Stimulated activated CD4-positive, alpha-beta T cell treated with anti-CD3 and anti-CD28 coated beads, TNF-alpha, amount 100 ng/mL, for 1 hour (primary cell): ENCODE data around the gene NEURL1B.

Source experiments
- DNase-seq, 3 donors: peaks; one replicate each; pipeline ENCODE4 v3.0.0-alpha.2; 2020; ENCODE audit warnings: low read depth in 3 of 3, low spot score in 1 of 3

The NEURL1B gene

GRCh38 chr5:172729588-172729987 lies 88.5 kb downstream of the NEURL1B start:
- no peak for DNase-seq

GRCh38 chr5:172730222-172730621 lies 89.2 kb downstream of the NEURL1B start:
- no peak for DNase-seq

- no peak for DNase-seq
Observed at GRCh38 chr5:172730981-172731679, 90.1 kb downstream of the NEURL1B start.

- no peak for DNase-seq
Observed at GRCh38 chr5:172731680-172732074, 90.6 kb downstream of the NEURL1B start.

- no peak for DNase-seq
Observed at GRCh38 chr5:172732201-172732865, 91.3 kb downstream of the NEURL1B start.

- no peak for DNase-seq
Observed at GRCh38 chr5:172733131-172733973, 92.3 kb downstream of the NEURL1B start.

GRCh38 chr5:172733974-172734346 lies 92.9 kb downstream of the NEURL1B start:
- no peak for DNase-seq

- no peak for DNase-seq
Observed at GRCh38 chr5:172735141-172735831, 94.2 kb downstream of the NEURL1B start.

GRCh38 chr5:172736508-172737135 lies 95.6 kb downstream of the NEURL1B start:
- no peak for DNase-seq

- DNase-seq = no peak
Observed at GRCh38 chr5:172739375-172739774, 98.3 kb downstream of the NEURL1B start.

GRCh38 chr5:172740428-172741205 lies 99.6 kb downstream of the NEURL1B start:
- no peak for DNase-seq
